Measurements from ENCODE around the gene SEMA5A.

SEMA5A gene

DNA sequence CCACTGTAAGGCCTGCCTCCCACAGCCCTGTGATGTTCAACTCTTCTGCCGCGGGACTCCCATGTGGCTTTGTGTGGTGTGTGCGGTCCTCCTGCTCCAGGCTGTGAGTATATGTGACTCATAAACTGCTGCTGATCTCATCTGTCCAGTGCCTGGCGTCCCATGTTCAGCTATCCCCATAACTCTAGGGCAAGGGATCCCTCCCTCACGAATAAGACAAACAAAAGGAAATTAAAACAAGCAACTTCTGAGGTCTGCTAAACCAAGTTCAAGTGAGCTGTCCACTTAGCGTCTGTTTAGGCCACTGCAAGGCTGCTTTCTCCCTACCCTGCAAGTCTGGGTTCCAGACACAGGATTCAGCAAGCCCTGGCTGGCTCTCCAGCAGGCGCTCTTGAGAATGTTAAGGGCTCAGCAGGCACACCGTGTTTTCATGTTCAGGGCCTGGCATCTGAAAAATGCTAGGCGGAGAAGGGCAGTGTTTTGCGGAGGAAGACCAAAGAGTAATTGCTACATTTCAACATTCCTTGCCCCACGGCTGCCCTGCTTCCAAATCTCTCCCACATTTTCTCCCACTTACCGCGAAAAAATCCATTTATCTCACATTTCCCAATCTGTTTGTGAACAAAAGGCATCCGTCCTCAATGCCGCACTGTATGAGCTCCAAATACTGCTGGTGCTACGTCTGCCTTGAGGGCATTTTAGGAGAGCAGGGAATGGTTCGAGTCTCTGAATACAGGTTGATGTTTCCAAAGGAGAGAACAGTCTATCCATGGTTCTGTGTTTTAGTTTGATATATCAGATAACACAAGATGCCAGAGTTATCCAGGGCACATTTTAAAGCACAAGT lies 280.2 kb downstream of the SEMA5A start:
- peak; percentile 95 for DNase-seq

DNA sequence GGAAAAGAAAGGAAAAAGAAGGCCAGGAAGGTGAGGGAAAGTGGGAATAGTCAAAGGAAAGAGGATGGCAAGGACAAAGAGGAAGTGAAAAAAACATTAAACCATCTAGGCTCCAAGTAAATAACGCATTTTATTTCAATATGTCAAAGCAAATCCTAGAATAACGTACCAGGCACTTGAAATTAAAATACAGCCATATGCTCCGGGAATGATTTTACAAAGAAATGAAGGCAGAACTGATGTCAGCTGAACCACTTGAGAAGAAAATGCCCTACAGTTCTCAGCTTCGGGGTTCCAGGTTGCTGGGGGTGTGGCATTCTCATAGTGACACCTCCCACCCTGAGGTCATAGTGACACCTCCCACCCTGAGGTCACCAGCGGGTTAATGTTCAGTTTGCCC lies 281.6 kb downstream of the SEMA5A start:
- no peak for DNase-seq

DNA sequence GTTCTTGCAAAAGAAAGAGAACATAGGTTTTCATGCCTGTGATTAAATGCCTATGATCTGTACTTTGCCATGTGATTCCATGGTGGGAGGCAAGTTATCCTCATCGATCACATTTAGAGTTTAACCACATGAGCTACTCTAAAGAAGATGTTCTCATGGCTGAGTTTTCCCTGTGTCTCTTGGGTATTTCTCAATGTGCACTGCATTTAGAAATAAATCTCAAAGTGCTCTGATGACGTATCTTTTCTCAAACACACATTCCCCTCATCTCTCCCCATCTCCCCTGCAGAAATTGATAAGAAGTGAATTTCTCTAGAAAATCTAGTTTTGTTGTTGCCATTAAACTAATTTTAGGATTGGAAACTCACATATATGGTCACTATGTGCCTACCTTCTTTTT lies 282.2 kb downstream of the SEMA5A start:
- peak; percentile 16 for DNase-seq

DNA sequence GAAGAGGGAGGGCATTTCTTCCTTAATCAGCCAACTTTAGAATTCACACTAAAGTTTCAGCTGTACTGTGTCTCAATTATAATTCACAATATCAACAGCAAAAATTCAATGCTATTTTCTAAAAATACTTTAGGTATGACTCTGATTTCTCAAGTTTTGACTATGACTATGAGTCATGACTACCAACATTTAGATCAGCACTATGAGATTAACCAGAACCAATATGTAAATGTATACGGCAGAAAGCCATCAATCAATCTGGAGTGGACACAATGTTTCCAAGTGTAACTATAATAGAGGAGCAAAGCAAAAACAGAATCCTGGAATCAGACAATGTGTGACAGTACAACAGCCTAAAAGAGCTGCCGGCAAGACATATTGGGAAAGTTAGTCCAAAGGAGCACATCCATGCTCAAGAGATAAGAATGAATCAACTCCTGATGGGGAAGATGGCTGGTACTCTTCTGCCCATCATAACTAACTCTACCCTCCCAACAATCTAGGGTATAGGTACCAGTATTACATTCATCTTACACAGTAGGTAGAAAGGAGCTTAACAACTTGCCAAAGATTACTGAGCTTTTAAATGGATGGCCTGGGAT lies 294.4 kb downstream of the SEMA5A start:
- DNase-seq: peak; percentile 77

DNA sequence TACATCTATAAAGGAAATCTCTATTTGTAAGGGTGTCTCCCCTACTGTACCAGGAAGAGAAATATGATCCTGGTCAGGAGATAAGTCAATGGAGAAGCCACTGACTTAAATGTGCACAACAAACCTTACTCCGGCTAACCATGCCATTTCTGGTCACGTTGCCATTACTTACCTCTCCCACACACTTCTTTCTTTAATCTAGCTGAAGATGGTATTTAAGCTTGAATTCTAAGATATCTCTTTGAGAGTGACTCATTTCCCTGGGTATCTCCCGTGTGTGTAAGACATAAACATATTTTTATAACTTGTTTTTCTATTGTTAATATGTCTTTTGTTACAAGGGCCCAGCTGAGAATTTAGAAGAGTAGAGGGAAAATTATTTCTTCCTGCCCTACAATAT lies 296.6 kb downstream of the SEMA5A start:
- DNase-seq: no peak

DNA sequence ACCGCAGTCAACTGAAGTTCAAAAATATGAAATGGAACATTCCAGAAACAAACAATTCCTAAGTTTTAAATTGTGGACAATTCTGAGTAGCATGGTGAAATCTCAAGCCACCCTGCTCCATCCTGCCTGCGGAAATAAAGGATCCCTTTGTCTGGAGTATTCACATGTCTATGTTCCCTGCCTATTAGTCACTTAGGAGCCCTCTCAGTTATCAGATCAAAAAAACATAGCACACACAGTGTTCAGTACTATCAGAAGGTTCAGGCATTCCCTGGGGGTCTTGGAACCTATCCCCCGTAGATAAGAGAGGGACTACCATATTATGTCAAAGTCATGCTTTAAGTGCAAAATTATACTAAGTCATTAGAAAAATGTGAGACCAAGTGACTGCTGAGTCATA lies 300.8 kb downstream of the SEMA5A start:
- DNase-seq: no peak

DNA sequence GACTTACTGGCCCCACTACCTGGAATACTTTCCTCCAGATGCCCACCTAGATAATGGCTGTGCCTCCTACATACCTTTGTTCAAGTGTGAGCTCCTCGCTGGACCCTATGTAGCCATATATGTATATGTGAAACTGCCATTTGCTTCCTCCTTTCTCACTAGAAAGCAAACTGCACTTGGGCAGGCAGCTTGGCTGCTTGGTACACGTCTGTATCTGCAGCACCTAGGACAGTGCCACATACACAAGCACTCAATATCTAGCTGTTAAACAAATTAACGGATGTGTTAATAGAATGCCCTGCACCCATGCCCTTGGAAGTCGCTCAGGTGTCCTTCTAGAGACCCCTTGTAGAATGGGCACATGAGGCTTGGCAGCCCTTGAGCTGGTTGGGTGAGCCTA lies 301.5 kb downstream of the SEMA5A start:
- DNase-seq: no peak

DNA sequence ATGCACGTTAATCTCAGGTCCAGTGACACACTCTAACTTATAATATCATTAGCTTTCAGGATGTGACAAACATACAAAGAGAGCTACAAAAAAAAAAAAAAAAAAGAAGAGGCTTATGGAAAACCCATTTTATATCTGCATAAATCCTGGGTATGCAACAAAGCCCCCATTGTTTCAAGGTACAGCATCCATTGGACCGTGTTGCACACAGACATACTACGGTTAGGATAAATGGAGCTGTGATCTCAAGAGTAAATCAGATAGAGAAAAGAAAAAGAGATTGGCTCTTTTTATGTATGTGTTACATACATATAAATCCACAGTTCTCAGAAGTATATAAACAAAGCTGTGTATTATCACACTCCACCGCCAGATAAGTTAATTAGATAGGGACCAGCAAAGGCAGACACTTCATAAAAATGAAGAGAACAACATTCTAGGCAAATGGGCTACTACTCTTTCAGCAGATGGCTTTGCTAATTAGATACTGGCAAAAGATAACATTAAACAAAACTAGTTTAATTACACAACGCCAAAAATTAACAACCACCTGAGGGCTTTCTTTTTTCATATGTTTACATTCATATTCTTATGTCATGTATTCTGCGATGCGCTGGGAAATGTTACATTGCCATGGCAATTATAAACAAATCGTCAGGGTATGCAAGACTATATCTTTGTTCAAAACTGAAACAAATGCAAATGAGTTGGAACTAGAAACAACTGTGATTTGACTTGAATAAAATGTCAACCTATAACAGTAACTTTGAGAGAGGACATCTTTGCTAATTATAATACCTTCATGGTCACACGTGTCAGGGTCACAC lies 304.2 kb downstream of the SEMA5A start:
- no peak for DNase-seq

DNA sequence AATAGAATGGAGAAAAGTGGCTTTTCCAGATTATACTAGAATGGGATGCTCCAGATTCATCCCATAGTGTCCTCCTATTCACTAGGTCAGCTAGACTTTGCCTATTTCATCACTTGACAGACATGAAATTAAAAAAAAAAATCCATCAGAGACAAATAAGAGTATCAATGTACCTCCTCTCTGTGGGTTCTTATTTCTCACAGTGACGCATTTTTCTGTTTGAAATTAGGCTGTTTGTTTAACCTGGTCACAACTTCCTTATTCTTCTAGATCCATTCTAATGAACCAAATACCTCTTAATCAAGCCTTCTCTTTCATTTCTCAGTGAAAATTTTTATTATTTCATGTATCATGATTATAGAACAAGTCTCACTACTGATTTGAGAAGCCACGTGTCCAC lies 305.4 kb downstream of the SEMA5A start:
- no peak for DNase-seq

DNA sequence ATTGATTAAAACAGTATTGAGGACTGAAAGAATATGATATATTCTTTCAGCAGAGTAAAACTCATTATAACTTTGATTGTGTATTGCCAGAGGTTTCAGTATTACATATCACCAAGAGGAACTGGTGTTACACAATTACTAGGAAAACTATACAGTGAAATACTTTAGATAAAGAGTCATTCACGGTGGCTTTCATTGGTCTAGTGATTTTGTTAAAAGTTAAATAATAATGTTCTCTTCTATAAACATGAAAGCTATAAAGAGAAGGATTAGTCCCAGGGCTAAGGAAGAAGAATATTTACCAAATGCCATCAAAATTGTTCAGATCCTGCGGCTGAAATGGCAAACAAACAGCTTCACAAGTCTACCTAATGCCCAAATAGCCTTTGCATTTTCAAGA lies 306.2 kb downstream of the SEMA5A start:
- peak; percentile 41 for DNase-seq

DNA sequence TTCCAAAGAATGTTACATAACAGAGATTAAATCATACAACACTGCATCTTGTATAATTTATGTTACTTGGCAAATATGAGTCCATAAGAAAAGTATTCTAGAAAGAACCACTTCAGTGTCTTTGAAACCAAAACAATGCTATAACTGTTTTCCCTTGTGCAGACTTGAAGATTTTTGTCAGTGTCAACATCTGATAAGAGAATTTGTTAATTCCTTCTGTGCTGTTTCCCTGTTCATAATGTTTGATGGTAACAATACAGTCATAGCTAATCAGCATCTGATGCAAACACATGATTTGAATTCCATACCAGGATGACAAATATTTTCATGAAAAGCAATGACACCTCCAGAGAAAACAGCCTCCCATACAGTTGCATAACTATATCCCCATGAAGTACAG lies 306.8 kb downstream of the SEMA5A start:
- DNase-seq: peak; percentile 52

DNA sequence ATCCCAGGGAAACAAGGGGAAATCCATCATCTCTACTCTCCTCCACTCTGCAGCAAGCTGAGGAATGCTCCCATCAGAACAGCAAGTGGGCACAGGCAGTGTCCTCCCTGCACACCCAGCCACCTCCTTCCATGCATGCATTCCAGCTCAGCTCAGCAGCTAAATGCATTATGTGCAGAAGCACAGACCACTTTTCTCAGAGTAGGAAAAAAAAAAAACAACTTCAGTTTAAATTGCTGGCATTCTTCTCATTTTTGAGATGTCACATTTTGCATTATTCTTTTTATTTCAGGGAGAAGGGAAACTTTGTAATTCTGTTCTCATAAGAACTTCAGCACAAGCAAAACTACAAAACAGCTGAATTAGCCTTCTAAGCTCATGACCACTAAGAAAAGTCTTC lies 312.2 kb downstream of the SEMA5A start:
- DNase-seq: peak; percentile 67

DNA sequence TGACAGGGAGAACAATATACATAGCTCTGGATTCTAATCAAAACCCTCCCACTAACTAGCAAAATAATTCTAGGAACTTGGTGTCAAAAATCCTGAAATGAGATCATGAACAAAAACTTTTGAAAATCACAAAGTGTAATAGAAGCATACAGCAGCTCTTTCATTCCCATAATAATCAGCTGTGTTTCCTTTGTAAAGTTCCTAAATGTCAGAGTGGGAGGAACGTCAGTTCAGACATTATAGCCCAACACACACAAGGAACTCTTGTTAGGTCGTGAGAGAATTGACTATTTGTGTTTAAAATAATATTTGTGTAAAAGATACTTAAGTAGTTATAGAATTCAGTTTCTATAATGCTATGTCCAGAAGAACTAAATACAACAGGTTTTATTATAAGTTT lies 312.8 kb downstream of the SEMA5A start:
- no peak for DNase-seq

DNA sequence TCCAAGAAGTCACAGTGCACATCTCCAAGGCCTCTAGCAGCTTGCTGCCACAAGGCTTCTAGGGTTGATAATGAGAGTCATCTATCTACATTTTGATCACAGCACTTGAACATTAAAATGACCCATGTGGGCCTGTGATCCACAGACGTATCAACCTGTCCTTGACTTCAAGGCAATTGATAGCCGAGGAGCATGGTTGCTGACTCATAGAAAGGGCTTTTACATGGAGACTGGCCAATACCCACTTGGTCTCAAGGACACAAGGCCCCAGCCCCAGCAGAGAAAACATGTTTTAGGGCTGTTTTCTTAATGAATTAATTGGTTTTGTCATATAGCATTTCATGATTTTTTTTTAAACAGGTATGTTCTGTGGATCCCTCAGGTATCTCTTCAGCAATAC lies 314.0 kb downstream of the SEMA5A start:
- no peak for DNase-seq

DNA sequence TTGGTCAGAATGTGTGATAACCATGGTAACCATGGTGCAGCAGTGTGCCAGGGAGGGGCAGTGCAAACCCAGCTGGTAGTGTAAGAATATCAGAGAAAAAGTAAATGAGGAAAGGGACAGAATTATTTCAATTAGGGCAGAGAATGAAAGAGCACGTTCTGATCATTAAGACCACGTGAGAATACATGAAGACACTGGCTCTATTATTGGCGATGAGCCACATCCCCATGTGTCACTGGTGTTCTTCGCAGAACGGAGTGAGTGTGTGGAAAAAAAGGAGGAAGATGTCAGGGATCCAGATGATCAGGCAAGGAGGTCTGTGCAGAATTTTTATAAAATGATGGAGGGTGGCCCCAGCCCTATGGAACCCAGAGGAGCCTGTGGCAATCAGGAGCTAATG lies 315.5 kb downstream of the SEMA5A start:
- DNase-seq: peak; percentile 26

DNA sequence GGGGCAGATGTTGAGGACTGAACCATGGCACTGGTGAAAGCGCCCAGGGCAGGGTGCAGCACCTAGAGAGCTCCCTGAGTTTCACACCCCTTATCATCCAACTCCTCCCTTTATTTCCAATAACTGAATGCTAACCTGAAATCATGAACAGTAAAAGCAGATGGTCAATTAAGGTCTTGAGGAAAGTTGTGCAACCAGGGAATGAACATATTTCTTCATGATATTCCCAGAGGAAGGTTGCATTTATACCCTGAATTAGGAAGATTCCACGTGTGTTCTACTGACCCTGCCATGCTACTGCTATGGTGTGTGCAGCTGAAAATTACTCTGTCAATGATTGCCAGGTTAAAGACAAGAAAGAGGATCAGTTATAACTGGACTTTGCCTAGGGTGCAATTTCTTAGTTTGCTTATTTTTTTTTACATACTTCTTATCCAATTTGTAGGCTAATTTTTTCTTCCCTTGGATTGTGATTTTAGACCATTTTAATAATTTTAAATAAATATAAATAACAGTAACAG lies 319.8 kb downstream of the SEMA5A start:
- no peak for DNase-seq

DNA sequence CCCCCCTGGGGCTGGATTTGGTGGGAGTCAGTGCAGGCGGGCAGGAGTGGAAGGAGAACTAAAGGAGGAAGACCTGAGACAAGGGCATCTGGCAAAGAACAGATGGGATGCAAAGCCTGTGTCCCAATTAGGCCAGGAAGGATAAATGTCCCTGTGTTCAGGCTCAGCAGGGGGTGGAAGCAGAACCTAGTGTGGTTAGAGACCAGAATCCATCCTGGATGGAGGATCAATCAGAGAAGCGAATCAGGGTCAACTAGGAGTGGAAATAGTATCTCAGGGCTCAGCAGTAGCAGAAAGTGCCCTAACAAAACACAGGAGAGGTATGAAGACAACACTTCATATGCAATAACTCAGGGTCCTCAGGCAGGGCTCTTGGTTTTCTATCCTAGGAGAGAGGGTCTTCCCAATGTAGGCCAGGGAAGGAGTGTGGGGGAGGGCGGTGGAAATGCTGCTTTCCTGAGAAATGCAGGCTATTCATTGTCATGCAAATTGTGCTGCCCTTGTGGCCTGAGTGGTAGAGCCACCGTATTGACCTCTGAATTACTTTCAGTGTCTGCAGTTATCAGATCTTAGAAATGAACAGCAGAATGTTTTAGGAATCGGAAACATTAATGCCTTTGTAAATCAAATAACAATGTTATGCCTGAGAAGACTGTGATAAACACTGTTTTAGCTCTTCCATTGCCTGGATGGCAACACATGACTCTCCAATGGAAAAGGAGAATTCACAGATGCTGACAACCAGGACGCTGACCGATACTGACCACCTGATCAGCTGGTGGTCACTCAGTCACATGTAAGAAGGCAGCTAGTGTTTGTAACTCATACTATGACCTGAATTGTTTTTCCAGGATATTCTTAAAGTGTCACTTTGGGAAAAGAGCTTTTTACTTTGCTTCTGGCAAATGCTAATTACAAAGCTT lies 323.6 kb downstream of the SEMA5A start:
- DNase-seq: no peak

DNA sequence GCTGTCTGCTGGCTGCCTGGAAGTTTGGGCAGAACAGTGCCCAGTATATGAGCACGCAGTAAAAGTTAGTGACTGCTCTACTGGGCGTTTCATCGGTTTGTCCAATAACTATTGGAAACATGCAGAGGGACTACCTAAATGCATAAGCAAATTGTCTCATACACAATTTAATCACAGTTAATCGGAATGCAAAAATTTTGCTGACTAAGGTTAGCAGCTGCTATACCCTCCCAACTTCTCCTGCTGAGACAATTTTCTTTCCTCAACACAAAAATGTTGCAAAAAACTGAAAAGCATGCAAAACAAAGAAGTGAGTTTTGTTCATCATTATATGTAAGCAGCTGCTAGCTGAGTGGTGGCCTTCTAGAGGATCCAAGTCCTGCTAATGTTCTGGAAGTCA lies 327.5 kb downstream of the SEMA5A start:
- no peak for DNase-seq

DNA sequence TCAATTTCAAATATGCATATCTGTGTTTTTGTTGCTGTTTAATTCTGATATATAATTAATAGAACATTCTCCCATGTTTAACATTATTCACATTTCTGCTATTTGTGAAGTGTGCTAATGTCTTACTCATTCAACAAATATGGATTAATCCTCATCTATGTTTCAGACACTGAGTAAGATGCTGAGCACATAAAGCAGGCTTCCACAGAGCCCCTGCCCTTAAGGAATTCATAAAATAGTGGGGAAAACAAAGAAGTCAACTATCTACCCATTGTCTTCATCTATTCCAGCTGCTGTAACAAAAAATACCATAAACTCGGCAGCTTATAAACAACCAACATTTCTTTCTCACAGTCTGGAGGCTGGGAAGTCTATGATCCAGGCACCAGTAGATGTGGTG lies 333.3 kb downstream of the SEMA5A start:
- peak; percentile 60 for DNase-seq

DNA sequence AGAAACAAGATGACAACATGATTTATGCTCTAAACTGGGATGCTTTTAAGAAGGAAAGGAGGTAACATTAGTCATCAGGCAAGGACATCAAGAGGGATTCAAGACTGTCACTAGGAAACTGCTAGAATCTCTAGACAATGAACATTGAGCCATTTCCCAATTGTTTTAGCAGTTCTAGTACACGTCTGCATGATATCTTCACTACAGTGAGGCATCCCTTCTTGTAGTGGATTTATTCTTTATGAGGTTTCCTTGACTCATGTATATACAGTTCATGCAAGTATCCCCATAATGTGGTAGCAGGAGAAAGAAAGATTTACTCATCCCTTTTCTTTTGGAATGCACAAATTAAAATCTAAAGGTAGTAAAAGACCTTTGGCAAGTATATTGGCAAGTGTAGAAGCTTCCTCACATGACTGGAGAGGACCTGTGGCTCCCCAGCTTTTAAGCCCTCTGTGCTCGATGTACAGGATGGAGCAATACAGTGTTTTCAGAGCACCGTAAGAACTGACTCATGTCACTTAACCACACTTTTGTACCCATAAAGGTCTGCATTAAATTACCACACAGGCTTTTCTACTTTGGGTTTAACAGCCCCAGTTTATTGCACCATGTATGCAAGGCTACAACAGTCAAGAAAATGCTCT lies 335.9 kb downstream of the SEMA5A start:
- peak; percentile 65 for DNase-seq

DNA sequence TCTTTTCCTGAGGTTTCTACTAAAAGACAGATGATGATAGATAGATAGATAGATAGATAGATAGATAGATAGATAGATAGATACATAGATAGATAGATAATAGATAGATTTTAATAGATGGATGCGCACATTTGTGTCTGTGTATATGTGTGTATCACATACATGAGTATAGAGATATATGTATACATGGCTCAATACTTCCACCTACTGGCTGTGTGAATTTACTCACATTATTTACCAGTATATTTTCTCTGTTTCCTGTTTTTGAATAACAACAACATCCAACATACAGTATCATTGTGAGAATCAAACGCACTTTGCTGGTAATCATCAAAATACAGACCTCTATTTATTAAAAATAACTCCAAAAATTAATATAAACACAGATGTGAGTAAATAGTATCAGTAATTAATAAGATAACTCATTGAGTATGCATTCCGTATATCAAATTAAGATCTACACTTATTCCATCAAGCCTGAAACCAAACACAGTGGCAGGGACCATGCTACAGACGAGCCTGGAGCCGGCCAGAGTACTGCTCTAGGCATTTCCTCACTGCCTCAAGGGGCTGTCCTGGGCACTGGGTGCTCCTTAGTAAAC lies 338.0 kb downstream of the SEMA5A start:
- peak; percentile 51 for DNase-seq

Measured in fibroblast of skin of abdomen (primary cell).